NCI-H2171 treated with DMSO at 0.1 percent for 48 hours (cell line): ENCODE results near the gene USP22.
A peak's percentile ranks its signal among the peaks of the same experiment; 100 is the strongest.

Experiments
- DNase-seq: peaks from one replicate; lab custom pipeline; 2025; lab: John Stamatoyannopoulos, UW

The USP22 gene

DNA sequence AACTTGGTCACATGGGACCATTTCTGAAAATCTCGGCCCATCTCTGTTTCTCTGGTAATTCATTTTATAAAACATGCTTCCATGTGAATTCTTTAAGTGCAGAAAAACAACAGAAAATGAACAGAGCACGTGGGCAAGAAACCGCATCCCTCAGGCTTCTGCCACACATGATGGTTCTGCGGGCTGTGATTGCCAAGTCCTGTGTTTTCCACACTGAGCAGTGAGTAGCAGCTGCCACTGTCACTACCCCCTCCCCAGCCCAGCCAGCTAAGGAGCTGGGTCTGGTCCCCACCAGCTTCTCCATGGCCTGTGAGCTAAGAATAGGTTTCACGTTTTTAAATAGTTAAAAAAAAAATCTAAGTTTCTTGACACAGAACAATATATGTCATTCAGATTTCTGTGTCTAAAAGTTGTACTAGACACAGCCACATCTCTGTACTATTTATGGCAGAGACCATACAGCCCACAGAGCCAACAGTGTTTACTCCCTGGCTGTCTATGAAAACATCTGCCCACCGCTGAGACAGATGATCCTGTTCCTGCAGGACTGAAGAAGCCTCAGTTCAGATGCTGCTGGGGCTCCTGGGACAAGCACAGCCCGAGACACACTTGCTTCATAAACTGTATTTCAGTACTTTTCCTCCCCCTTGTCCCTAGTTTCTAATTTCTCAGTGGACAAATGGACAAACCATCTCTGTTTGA is 41.5 kb downstream of the USP22 start:
- DNase-seq: no peak

- DNase-seq: no peak
Observed at GRCh38 chr17:20999841-21000532, 42.8 kb downstream of the USP22 start.

DNA sequence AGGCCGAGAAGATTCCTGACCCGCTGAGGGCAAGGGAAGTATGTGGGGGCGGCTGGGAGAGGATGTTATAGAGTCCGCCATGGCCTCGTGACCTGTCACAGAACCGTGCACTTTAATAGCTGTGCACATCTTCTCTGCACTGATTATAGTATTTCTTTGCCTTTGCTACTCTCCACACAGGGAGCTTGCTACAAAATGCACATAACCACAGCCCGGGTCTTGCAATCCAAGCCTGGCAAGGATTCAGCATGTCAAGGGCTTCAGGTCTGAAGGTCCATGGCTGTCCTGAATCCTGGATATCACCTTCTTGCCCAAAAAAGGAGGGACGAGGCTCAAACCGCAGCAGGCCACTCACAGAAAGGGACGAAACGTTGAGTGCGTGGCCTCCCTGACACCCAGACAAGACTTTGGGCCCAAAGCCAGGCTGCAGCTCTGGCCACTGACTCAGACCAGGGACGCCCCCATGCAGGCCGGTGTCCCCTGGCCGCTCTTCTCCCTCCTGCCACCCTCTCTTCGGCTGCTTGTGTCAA is 43.7 kb downstream of the USP22 start:
- DNase-seq: no peak

DNA sequence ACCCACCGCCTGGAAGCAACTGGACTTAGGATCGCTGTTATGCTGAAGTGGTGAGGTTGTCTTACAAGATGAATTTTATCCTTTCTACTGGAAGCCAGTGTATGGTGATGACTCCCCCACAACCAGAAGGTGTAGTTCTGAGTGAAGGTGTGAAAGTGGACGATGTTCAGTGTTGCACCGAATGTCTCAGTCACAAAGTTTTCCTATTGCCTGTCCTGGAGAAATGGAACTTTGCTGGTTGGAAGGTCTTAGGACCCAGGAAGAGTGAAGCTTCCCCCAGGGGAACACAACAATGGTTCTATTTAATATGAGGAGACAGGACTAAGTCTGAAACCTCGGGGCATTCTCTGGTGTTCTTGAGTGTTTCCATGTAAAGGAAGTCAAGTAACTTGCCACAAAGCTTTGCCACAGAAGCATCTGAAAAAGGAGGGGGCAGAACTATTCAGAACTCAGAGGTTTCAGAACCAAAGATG is 44.2 kb downstream of the USP22 start:
- DNase-seq: no peak

GRCh38 chr17:20997711-20998570 is 44.9 kb downstream of the USP22 start:
- DNase-seq: no peak

- DNase-seq: no peak
Observed at GRCh38 chr17:20996724-20997615, 45.8 kb downstream of the USP22 start.

GRCh38 chr17:20995873-20996723 is 46.7 kb downstream of the USP22 start:
- no peak for DNase-seq

DNA sequence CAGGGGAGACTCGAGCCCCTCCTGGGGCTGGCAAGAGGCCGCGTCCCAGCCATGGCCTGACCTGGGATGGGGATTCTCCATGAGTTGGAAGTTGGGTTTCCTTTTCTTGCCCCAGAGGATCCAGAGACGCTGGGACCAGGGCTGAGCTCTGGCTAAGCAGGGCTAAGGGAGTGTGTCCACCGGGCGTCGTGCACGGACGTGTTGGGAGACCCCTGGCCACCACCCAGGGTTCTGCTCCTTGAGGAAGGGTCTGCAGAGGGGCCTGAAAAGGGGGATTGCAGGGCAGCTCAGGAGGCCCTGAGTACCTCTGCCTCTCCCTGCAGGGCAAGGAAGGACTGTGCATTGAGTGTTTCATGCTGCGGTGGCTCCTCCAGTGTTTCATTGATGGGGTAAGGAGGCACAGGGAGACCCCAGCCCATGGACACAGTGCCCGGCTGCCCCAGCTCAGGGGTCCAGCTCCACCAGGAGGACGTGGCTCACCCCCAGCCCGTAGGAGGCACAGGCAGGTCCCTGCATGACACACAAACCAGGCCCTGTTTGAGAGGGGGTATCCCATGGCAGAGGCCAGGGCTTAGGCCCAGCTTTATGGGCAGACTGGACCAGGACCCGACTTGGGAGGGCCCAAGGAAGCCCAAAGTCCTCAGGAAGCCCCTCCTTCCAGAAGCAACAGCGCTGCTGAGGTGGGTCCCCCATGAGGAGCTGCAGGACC is 47.5 kb downstream of the USP22 start:
- no peak for DNase-seq

DNA sequence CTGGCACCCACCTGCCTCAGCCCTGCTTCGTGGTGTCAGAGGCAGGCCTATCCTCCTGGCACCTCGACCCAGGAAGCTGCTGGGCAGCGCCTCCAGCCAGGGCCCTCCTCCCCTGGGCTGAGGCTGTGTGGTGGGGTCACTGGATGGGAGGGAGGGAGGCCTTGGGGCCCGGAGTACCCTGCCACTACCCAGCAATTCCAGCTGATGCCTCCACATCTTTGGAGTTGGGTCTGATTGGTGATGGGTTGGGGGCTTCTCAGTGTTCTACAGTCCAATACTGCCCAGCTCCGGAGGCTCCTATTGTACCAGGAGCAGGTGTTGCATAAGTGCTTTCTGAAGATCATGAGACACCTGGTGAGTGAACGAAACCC is 48.0 kb downstream of the USP22 start:
- no peak for DNase-seq

GRCh38 chr17:20993863-20994778 is 48.7 kb downstream of the USP22 start:
- no peak for DNase-seq

GRCh38 chr17:20992987-20993862 is 49.6 kb downstream of the USP22 start:
- peak; percentile 66 for DNase-seq

- DNase-seq: no peak
Observed at GRCh38 chr17:20992416-20992815, 50.4 kb downstream of the USP22 start.

GRCh38 chr17:20991276-20992037 is 51.4 kb downstream of the USP22 start:
- DNase-seq: no peak

- DNase-seq: no peak
Observed at GRCh38 chr17:20989991-20990855, 52.6 kb downstream of the USP22 start.

GRCh38 chr17:20989481-20989880 is 53.3 kb downstream of the USP22 start:
- DNase-seq: no peak

GRCh38 chr17:20988896-20989295 is 53.9 kb downstream of the USP22 start:
- no peak for DNase-seq
